Loucy (cell line): ENCODE measurements around the gene COMTD1.

ENCODE experiments used
- CTCF ChIP-seq: fragments of 200-600 bp; sonication (generic); conservative IDR thresholded peaks from 2 replicates; pipeline ENCODE4 v1.5.1; 2014; ENCODE audit warnings: mild to moderate bottlenecking, antibody characterized with exemption, low read length
- EZH2phosphoT487 ChIP-seq: fragments of 200-600 bp; IDR thresholded peaks from 2 replicates; pipeline ENCODE4 v1.6.1; 2018; ENCODE audit warnings: antibody characterized with exemption, mild to moderate bottlenecking, moderate library complexity, borderline replicate concordance

GRCh38 chr10:75231672-75232581 lies 3.8 kb downstream of the COMTD1 start:
- no peak for TF ChIP-seq CTCF
- no peak for TF ChIP-seq EZH2phosphoT487
